Esophagus muscularis mucosa (tissue), 2 donors: ENCODE data around the gene ATAD5.

Experiments used
- EP300 ChIP-seq: sonication (generic); formaldehyde crosslinking; IDR thresholded peaks from one replicate; pipeline ENCODE4 v1.6.1; 2017; ENCODE audit warnings: antibody characterized with exemption
- POLR2A ChIP-seq: fragments of 450-650 bp; IDR thresholded peaks from one replicate; pipeline ENCODE4 v1.6.1; 2017; ENCODE audit warnings: antibody characterized with exemption, moderate library complexity, mild to moderate bottlenecking, low read depth

- TF ChIP-seq EP300 (no peak), POLR2A (no peak)
Measured at GRCh38 chr17:30819971-30820705, 11.6 kb upstream of the ATAD5 start.
